Panc1 (cell line): Measurements from ENCODE around the gene EHD3. TPM values are rescaled to one million over a fixed set of nuclear protein-coding genes. Genes with fewer than 3 reads are reported as not detected.

Source experiments
- ATAC-seq: fragments of 200-7000 bp; cut with Tn5 transposase; 2 replicates; pipeline ENCODE4 v1.9.1; 2020; ENCODE audit warnings: mild to moderate bottlenecking, moderate library complexity
- BruUV-seq: library from RNA; stranded (reverse); fragments of 400-500 nt; replicated peaks from 2 replicates; lab custom pipeline; 2021; lab: Mats Ljungman, UMichigan
- CTCF ChIA-PET: fragments of 300-600 bp; sonication (Branson Sonifier 250); formaldehyde crosslinking; loops from one replicate; lab custom pipeline; 2022; ENCODE audit warnings: antibody characterized with exemption; lab: Charles Lee
- POLR2A ChIA-PET: fragments of 300-600 bp; sonication (Branson Sonifier 250); formaldehyde crosslinking; loops from one replicate; lab custom pipeline; 2022; ENCODE audit warnings: antibody characterized with exemption; lab: Charles Lee
- DNase-seq: peaks from one replicate; pipeline ENCODE4 v3.0.0-alpha.2; 2010; ENCODE audit warnings: low read depth, low spot score
- H3K27ac ChIP-seq: 2 replicates; pipeline ENCODE4 v1.5.1; 2011; ENCODE audit warnings: mild to moderate bottlenecking, low read length, inconsistent platforms
- H3K27me3 ChIP-seq: fragments of 200-500 bp; sonication (Bioruptor generic); 2 replicates; pipeline ENCODE4 v1.6.0; 2014; ENCODE audit warnings: low read length, inconsistent platforms; ENCODE audit not compliant: control insufficient read depth, insufficient read depth
- H3K36me3 ChIP-seq: fragments of 200-500 bp; sonication (Bioruptor generic); 2 replicates; pipeline ENCODE4 v1.5.1; 2014; ENCODE audit warnings: inconsistent platforms, mild to moderate bottlenecking, low read length, moderate library complexity; ENCODE audit not compliant: control insufficient read depth, insufficient read depth
- H3K4me1 ChIP-seq: 2 replicates; pipeline ENCODE4 v1.5.1; 2011; ENCODE audit warnings: inconsistent platforms, mild to moderate bottlenecking, low read length, moderate library complexity; ENCODE audit not compliant: control insufficient read depth, insufficient read depth
- H3K4me3 ChIP-seq, 2 experiments: 2 replicates each; pipeline ENCODE4 v1.5.1; 2011 to 2012; ENCODE audit warnings: low read depth in 2 of 2, low read length in 2 of 2, mild to moderate bottlenecking in 2 of 2, inconsistent platforms in 1 of 2, moderate library complexity in 1 of 2
- H3K9me3 ChIP-seq: fragments of 200-500 bp; sonication (Bioruptor generic); 2 replicates; pipeline ENCODE4 v1.5.1; 2014; ENCODE audit warnings: low read depth, mild to moderate bottlenecking, inconsistent platforms, low read length, moderate library complexity; ENCODE audit not compliant: control insufficient read depth, insufficient read depth
- POLR2AphosphoS5 ChIP-seq: IDR thresholded peaks from 2 replicates; pipeline ENCODE4 v1.6.1; 2012; ENCODE audit warnings: mild to moderate bottlenecking, low read depth, low read length, moderate library complexity
- SIN3A ChIP-seq: IDR thresholded peaks from 2 replicates; pipeline ENCODE4 v1.6.1; 2012; ENCODE audit warnings: low read depth, mild to moderate bottlenecking, low read length, moderate library complexity, borderline replicate concordance; ENCODE audit not compliant: insufficient read depth
- TCF7L2 ChIP-seq: IDR thresholded peaks from 2 replicates; pipeline ENCODE4 v1.6.1; 2011; ENCODE audit warnings: mild to moderate bottlenecking, low read depth, low read length, inconsistent platforms
- in situ Hi-C: cut with HindIII; loops from 2 replicates; pipeline ENCODE4 v1.10.0; 2016; ENCODE audit warnings: low sequenced_read_pairs, low pct_unique_long_range_greater_than_20kb
- intact Hi-C: fragments of 100-400 bp; cut with micrococcal nuclease; formaldehyde crosslinking; loops from one replicate; pipeline ENCODE4 v1.10.0; 2022; ENCODE audit not compliant: unreplicated experiment
- total RNA-seq: library from RNA; stranded (reverse); gene quantifications from one replicate; pipeline ENCODE4 v1.2.1, GENCODE V29; 2021; ENCODE audit not compliant: unreplicated experiment
- TF ChIP-seq, protein P1 (sequence below), 2 experiments: IDR thresholded peaks; 2 replicates each; pipeline ENCODE4 v1.6.1; 2011 to 2012; ENCODE audit warnings: low read depth in 2 of 2, control low read depth in 1 of 2, low read length in 1 of 2, mild to moderate bottlenecking in 1 of 2, moderate library complexity in 1 of 2; ENCODE audit not compliant: insufficient read depth in 1 of 2
- TF ChIP-seq, protein P2 (sequence below): fragments of 450-650 bp; IDR thresholded peaks from 2 replicates; pipeline ENCODE4 v1.5.1; 2017; ENCODE audit warnings: mild to moderate bottlenecking

Gene EHD3
- total RNA-seq, 1 experiment from 2014 or later, result 2.6 TPM

DNA sequence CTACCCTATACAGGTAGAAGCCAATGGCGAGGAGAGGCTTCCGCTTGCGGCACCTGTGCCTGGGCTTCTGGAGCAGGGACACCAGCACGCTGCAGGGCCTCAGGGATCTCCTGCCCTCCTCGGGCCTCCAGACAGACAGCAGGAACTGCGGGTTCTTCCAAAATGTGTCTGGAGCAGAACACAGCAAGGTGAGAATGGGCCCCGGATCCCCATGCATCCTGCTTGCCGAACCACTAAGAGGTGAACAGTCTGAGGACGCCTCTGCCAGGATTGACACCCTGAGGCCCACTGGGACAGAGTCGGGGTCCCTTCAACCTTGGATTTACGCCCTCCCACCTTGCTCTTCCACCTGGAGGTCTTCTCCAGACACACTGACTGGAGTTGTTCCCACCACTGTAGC is 42.0 kb upstream of the EHD3 start:
- in situ Hi-C loops, result no loop called here
- BruUV-seq, result no TSS peak
- TF ChIP-seq, protein P1, sequence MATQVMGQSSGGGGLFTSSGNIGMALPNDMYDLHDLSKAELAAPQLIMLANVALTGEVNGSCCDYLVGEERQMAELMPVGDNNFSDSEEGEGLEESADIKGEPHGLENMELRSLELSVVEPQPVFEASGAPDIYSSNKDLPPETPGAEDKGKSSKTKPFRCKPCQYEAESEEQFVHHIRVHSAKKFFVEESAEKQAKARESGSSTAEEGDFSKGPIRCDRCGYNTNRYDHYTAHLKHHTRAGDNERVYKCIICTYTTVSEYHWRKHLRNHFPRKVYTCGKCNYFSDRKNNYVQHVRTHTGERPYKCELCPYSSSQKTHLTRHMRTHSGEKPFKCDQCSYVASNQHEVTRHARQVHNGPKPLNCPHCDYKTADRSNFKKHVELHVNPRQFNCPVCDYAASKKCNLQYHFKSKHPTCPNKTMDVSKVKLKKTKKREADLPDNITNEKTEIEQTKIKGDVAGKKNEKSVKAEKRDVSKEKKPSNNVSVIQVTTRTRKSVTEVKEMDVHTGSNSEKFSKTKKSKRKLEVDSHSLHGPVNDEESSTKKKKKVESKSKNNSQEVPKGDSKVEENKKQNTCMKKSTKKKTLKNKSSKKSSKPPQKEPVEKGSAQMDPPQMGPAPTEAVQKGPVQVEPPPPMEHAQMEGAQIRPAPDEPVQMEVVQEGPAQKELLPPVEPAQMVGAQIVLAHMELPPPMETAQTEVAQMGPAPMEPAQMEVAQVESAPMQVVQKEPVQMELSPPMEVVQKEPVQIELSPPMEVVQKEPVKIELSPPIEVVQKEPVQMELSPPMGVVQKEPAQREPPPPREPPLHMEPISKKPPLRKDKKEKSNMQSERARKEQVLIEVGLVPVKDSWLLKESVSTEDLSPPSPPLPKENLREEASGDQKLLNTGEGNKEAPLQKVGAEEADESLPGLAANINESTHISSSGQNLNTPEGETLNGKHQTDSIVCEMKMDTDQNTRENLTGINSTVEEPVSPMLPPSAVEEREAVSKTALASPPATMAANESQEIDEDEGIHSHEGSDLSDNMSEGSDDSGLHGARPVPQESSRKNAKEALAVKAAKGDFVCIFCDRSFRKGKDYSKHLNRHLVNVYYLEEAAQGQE (IDR thresholded peaks at IDR 0.05; ENCODE audit: insufficient read depth in 1 of 2, low read depth in 2 of 2, low read length in 1 of 2), result no peak
- TF ChIP-seq TCF7L2 (no peak), SIN3A (no peak), POLR2AphosphoS5 (no peak)
- TF ChIP-seq, protein P2, sequence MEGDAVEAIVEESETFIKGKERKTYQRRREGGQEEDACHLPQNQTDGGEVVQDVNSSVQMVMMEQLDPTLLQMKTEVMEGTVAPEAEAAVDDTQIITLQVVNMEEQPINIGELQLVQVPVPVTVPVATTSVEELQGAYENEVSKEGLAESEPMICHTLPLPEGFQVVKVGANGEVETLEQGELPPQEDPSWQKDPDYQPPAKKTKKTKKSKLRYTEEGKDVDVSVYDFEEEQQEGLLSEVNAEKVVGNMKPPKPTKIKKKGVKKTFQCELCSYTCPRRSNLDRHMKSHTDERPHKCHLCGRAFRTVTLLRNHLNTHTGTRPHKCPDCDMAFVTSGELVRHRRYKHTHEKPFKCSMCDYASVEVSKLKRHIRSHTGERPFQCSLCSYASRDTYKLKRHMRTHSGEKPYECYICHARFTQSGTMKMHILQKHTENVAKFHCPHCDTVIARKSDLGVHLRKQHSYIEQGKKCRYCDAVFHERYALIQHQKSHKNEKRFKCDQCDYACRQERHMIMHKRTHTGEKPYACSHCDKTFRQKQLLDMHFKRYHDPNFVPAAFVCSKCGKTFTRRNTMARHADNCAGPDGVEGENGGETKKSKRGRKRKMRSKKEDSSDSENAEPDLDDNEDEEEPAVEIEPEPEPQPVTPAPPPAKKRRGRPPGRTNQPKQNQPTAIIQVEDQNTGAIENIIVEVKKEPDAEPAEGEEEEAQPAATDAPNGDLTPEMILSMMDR, result no peak
- Histone ChIP-seq H3K27me3 (peaks cover 4% of the 10 kb centered on the region; the same call in 1 of the 2 replicates), H3K4me1 (no peaks in the 10 kb centered on the region), H3K27ac (no peak overlapping the region), H3K36me3 (no peaks in the 10 kb centered on the region), H3K4me3 (no peak overlapping the region), H3K9me3 (no peaks in the 10 kb centered on the region)
- POLR2A ChIA-PET, result no interaction called here
- ATAC-seq (no peak), DNase-seq (no peak)
- CTCF ChIA-PET, result interaction anchor here (0.7 kb wide), 1 partner anchor 898 kb away, joined by 4 read pairs; no protein-coding TSS in a partner anchor
- intact Hi-C loops, result loop anchor here (10.0 kb wide), 1 partner anchor 113 kb away; no protein-coding TSS in a partner anchor

DNA sequence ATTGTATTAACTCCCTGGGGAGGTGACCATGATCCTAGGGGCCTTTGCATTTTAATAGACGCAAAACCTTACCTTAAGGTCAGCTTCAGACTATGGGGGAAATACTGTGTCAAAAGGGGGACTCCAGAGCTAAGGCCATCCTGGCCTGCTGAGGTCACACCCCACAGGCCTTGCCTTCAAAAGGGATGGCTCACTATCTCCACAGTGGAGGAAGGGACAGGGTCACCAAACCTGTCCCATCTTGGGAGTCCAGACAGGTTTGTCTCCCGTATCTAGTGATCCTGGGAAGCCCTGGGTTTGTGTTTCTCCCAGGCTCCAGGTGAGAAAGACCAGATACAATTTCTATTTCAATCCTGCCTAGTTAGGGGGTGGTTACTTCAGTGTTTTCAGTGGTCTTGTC is 41.6 kb upstream of the EHD3 start:
- CTCF ChIA-PET, result no interaction called here
- no TSS peak for BruUV-seq
- no peak overlapping the region for H3K27ac ChIP-seq
- intact Hi-C loops (loop anchor here (10.0 kb wide), 1 partner anchor 112 kb away; no protein-coding TSS in a partner anchor), in situ Hi-C loops (no loop called here)
- H3K4me3 ChIP-seq, result no peak overlapping the region
- TF ChIP-seq, protein P2, result no peak
- TF ChIP-seq POLR2AphosphoS5, result no peak
- TF ChIP-seq TCF7L2, result no peak
- no peak for TF ChIP-seq SIN3A
- TF ChIP-seq, protein P1 (IDR thresholded peaks at IDR 0.05; ENCODE audit: insufficient read depth in 1 of 2, low read depth in 2 of 2, low read length in 1 of 2), result no peak
- no peak for ATAC-seq
- H3K36me3 ChIP-seq, result no peaks in the 10 kb centered on the region
- H3K4me1 ChIP-seq, result no peaks in the 10 kb centered on the region
- peaks cover 4% of the 10 kb centered on the region; the same call in 1 of the 2 replicates for H3K27me3 ChIP-seq
- no peak for DNase-seq
- POLR2A ChIA-PET, result no interaction called here
- no peaks in the 10 kb centered on the region for H3K9me3 ChIP-seq
